GM12865 (cell line): ENCODE results near the gene WWC1.

Experiments
- DNase-seq: peaks from one replicate; pipeline ENCODE4 v3.0.0; 2010; ENCODE audit warnings: low read depth
- H3K4me3 ChIP-seq: 2 replicates; pipeline ENCODE4 v1.5.1; 2011; ENCODE audit warnings: mild to moderate bottlenecking, low read depth, low read length, control low read depth
- CTCF ChIP-seq: IDR thresholded peaks from 2 replicates; pipeline ENCODE4 v1.5.1; 2011; ENCODE audit warnings: low read length, control low read depth, low read depth, inconsistent platforms; ENCODE audit not compliant: insufficient read depth; ENCODE audit errors: missing control alignments

WWC1 gene

GRCh38 chr5:168486136-168486879 is 194.9 kb downstream of the WWC1 start, which contains the start of gene RARS1:
RARS1 (plus strand) TSS chr5:168486471; CDS start chr5:168486499, 28 bp downstream.
- DNase-seq = peak; percentile 94
- H3K4me3 ChIP-seq = peak within 1 kb of the TSS; percentile 90
- TF ChIP-seq CTCF = peak; percentile 98

- TF ChIP-seq CTCF = no peak
- no peak overlapping the region for H3K4me3 ChIP-seq
- DNase-seq = no peak
Observed at GRCh38 chr5:168489059-168489458, 197.6 kb downstream of the WWC1 start.

GRCh38 chr5:168494057-168494555 is 202.7 kb downstream of the WWC1 start:
- DNase-seq = no peak
- H3K4me3 ChIP-seq = no peak overlapping the region
- no peak for TF ChIP-seq CTCF

- DNase-seq = no peak
- no peak for TF ChIP-seq CTCF
Observed at GRCh38 chr5:168502563-168503237, 211.3 kb downstream of the WWC1 start.

GRCh38 chr5:168513861-168514428 is 222.5 kb downstream of the WWC1 start:
- no peak for TF ChIP-seq CTCF
- no peak for DNase-seq
- H3K4me3 ChIP-seq = no peak overlapping the region

More at GRCh38 chr5:168502563-168503237, 211.3 kb downstream of the WWC1 start:
- H3K4me3 ChIP-seq = no peak overlapping the region
